B cell (primary cell): ENCODE results near the gene MGAT4B.

ENCODE experiments used
- CTCF ChIP-seq: fragments of 200-600 bp; IDR thresholded peaks from one replicate; pipeline ENCODE4 v1.8.0; 2022; ENCODE audit warnings: antibody characterized with exemption, mild to moderate bottlenecking
- EZH2 ChIP-seq: IDR thresholded peaks from 2 replicates; pipeline ENCODE4 v1.6.1; 2012; ENCODE audit warnings: borderline replicate concordance, low read depth, mild to moderate bottlenecking, moderate library complexity, low read length; ENCODE audit not compliant: insufficient read depth, poor library complexity, severe bottlenecking

DNA sequence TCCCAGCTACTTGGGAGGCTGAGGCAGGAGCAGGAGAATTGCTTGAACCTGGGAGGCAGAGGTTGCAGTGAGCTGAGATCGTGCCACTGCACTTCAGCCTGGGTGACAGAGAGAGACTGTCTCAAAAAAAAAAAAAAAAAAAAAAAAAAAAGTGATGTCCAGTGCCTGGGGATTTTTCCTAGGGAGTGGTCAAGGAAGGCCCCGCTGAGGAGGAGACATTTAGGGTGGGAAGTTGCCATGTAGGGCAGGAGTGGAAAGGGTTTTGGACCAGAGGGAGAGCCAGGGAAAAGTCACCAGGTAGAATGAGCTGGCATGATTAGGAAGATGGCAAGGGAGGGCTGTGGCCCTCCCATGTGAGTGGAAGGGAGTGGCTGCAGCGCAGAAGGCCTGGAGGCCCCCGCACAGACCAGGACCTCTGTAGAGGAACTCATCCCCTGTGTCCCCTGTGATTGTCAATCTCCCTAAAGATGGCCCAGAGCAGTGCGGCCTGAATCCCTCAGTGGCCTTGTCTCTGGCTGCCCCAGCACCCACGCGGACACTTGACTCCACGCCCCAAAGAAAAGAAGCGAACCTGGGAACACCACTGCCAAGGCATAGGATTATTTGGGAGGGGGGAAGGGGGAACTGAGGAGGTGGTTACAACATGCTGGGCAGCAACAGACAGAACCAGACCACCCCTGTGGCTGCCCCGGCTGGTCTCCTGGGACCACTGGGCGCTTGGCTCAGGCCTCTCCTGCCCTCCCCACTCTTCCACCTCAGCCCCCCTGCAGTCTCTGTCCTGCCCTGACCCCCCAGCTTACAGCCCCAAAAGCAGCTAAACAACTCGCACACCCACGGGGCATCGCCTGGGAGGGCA, 11.5 kb upstream of the MGAT4B start:
- TF ChIP-seq CTCF (no peak), EZH2 (no peak)
